KMS-11 (cell line): ENCODE measurements around the gene YY1AP1.
"Not testable (repeated sequence)": the region's sequence is repeated elsewhere in the genome, so short reads cannot be mapped to it uniquely, and the experiment has no call there.

Experiments
- H2AFZ ChIP-seq: fragments of 200-600 bp; sonication (generic); 2 replicates; pipeline ENCODE4 v1.6.1; 2016; ENCODE audit warnings: antibody characterized with exemption, mixed run types, low read depth
- H3K27ac ChIP-seq: fragments of 200-600 bp; sonication (generic); 2 replicates; pipeline ENCODE4 v1.6.1; 2016; ENCODE audit warnings: mild to moderate bottlenecking, mixed run types
- H3K27me3 ChIP-seq: fragments of 200-600 bp; sonication (generic); 2 replicates; pipeline ENCODE4 v1.6.1; 2017; ENCODE audit warnings: mild to moderate bottlenecking, low read depth, mixed run types, moderate library complexity; ENCODE audit not compliant: insufficient read depth
- H3K36me3 ChIP-seq: fragments of 200-600 bp; sonication (generic); 2 replicates; pipeline ENCODE4 v1.6.1; 2017; ENCODE audit warnings: mild to moderate bottlenecking, mixed run types; ENCODE audit not compliant: insufficient read depth
- H3K4me1 ChIP-seq: fragments of 200-600 bp; sonication (generic); 2 replicates; pipeline ENCODE4 v1.6.1; 2016; ENCODE audit warnings: mild to moderate bottlenecking, low read depth, mixed run types; ENCODE audit not compliant: poor library complexity, severe bottlenecking
- H3K4me2 ChIP-seq: fragments of 200-600 bp; sonication (generic); 2 replicates; pipeline ENCODE4 v1.7.0; 2016; ENCODE audit warnings: mild to moderate bottlenecking, mixed run types
- H3K4me3 ChIP-seq: fragments of 200-600 bp; sonication (generic); IDR thresholded peaks from 2 replicates; pipeline ENCODE4 v1.6.1; 2017; ENCODE audit warnings: low read depth, low read length, mixed read lengths; ENCODE audit not compliant: insufficient read depth
- H3K79me2 ChIP-seq: fragments of 200-600 bp; sonication (generic); 2 replicates; pipeline ENCODE4 v1.6.1; 2016; ENCODE audit warnings: low read depth, mixed run types; ENCODE audit not compliant: insufficient read depth
- H3K9ac ChIP-seq: fragments of 200-600 bp; sonication (generic); 2 replicates; pipeline ENCODE4 v1.6.1; 2016; ENCODE audit warnings: mild to moderate bottlenecking, mixed run types
- H4K20me1 ChIP-seq: fragments of 200-600 bp; sonication (generic); 2 replicates; pipeline ENCODE4 v1.6.1; 2016; ENCODE audit warnings: mild to moderate bottlenecking, mixed run types; ENCODE audit not compliant: insufficient read depth
- CTCF ChIP-seq: fragments of 200-600 bp; sonication (generic); conservative IDR thresholded peaks from 2 replicates; pipeline ENCODE4 v1.6.1; 2017; ENCODE audit warnings: low read depth, mild to moderate bottlenecking, antibody characterized with exemption, low read length, moderate library complexity, mixed read lengths

Gene YY1AP1

GRCh38 chr1:155681776-155682175 lies 6.8 kb downstream of the YY1AP1 start:
- Histone ChIP-seq H3K4me1 (peaks cover 49% of the 10 kb centered on the region), H4K20me1 (peaks cover 53% of the 10 kb centered on the region), H3K27ac (no peak overlapping the region), H3K4me3 (no peak overlapping the region), H3K9ac (no peak overlapping the region), H3K27me3 (no peaks in the 10 kb centered on the region), H3K36me3 (peaks cover 28% of the 10 kb centered on the region; the same call in 1 of the 2 replicates), H3K4me2 (no peak overlapping the region), H3K79me2 (peaks cover 82% of the 10 kb centered on the region), H2AFZ (no peak overlapping the region)
- TF ChIP-seq CTCF, result no peak

GRCh38 chr1:155680531-155680930 lies 8.0 kb downstream of the YY1AP1 start:
- no peak overlapping the region for H3K27ac ChIP-seq
- peaks cover 38% of the 10 kb centered on the region for H3K4me1 ChIP-seq
- H3K27me3 ChIP-seq, result no peaks in the 10 kb centered on the region
- H2AFZ ChIP-seq, result no peak overlapping the region
- H3K9ac ChIP-seq, result no peak overlapping the region
- H3K79me2 ChIP-seq, result peaks cover 69% of the 10 kb centered on the region
- peaks cover 37% of the 10 kb centered on the region; the same call in 1 of the 2 replicates for H3K36me3 ChIP-seq
- no peak overlapping the region for H3K4me3 ChIP-seq
- H4K20me1 ChIP-seq, result peaks cover 43% of the 10 kb centered on the region
- TF ChIP-seq CTCF, result no peak
- H3K4me2 ChIP-seq, result no peak overlapping the region

- Histone ChIP-seq H3K36me3 (peaks cover 46% of the 10 kb centered on the region; the same call in 1 of the 2 replicates), H3K79me2 (peaks cover 54% of the 10 kb centered on the region)
- H3K27ac ChIP-seq, result not testable (repeated sequence)
Observed at GRCh38 chr1:155678992-155679391, 9.6 kb downstream of the YY1AP1 start.

GRCh38 chr1:155678027-155678426 lies 10.5 kb downstream of the YY1AP1 start:
- Histone ChIP-seq H3K79me2 (peaks cover 44% of the 10 kb centered on the region), H3K4me2 (no peak overlapping the region), H3K36me3 (peaks cover 48% of the 10 kb centered on the region; the same call in 1 of the 2 replicates), H3K4me3 (no peak overlapping the region), H2AFZ (no peak overlapping the region), H3K4me1 (peaks cover 13% of the 10 kb centered on the region), H3K9ac (no peak overlapping the region), H3K27ac (no peak overlapping the region), H3K27me3 (no peaks in the 10 kb centered on the region), H4K20me1 (peaks cover 18% of the 10 kb centered on the region)
- no peak for TF ChIP-seq CTCF

More at GRCh38 chr1:155678992-155679391, 9.6 kb downstream of the YY1AP1 start:
- H3K9ac ChIP-seq, H3K27me3 ChIP-seq, H3K4me3 ChIP-seq, H2AFZ ChIP-seq, H3K4me2 ChIP-seq: not testable (repeated sequence)
- Histone ChIP-seq H4K20me1 (peaks cover 27% of the 10 kb centered on the region), H3K4me1 (peaks cover 23% of the 10 kb centered on the region)

GRCh38 chr1:155673003-155673402 lies 15.6 kb downstream of the YY1AP1 start:
- Histone ChIP-seq H4K20me1 (no peaks in the 10 kb centered on the region), H3K27ac (no peak overlapping the region), H3K4me2 (no peak overlapping the region), H3K4me3 (no peak overlapping the region), H3K36me3 (peaks cover 65% of the 10 kb centered on the region; the same call in 1 of the 2 replicates), H3K9ac (no peak overlapping the region), H3K79me2 (peaks cover 8% of the 10 kb centered on the region; the same call in 1 of the 2 replicates), H2AFZ (no peak overlapping the region), H3K4me1 (no peaks in the 10 kb centered on the region), H3K27me3 (no peaks in the 10 kb centered on the region)
- no peak for TF ChIP-seq CTCF
